PC-3 (cell line): ENCODE data around the gene RASL12.
"Not testable (repeated sequence)": the region's sequence is repeated elsewhere in the genome, so short reads cannot be mapped to it uniquely, and the experiment has no call there.

Source experiments
- EZH2 ChIP-seq: fragments of 300-600 bp; sonication (generic); IDR thresholded peaks from one replicate; pipeline ENCODE4 v1.6.1; 2017; ENCODE audit warnings: antibody characterized with exemption, mild to moderate bottlenecking, low read length; ENCODE audit not compliant: unreplicated experiment
- EZH2phosphoT487 ChIP-seq: fragments of 300-600 bp; sonication (generic); IDR thresholded peaks from 2 replicates; pipeline ENCODE4 v1.6.1; 2018; ENCODE audit warnings: mild to moderate bottlenecking, antibody characterized with exemption, low read length, borderline replicate concordance
- TF ChIP-seq, protein P1 (sequence below): fragments of 300-600 bp; sonication (generic); conservative IDR thresholded peaks from 2 replicates; pipeline ENCODE4 v1.5.1; 2017; ENCODE audit warnings: antibody characterized with exemption, low read depth, mild to moderate bottlenecking, low read length

DNA sequence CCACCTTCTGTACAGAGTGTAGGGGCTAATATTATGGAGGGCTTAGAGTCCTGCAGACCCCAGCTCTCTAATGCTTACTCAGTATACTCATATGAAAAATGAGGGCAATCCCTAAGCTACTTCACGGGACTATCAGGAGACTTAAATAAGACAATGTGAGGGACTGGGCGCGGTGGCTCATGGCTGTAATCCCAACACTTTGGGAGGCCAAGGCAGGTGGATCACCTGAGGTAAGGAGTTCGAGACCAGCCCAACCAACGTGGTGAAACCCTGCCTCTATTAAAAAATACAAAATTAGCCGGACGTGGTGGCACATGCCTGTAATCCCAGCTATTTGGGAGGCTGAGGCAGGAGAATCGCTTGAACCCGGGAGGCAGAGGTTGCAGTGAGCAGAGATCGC, 32.0 kb upstream of the RASL12 start:
- TF ChIP-seq, protein P1, sequence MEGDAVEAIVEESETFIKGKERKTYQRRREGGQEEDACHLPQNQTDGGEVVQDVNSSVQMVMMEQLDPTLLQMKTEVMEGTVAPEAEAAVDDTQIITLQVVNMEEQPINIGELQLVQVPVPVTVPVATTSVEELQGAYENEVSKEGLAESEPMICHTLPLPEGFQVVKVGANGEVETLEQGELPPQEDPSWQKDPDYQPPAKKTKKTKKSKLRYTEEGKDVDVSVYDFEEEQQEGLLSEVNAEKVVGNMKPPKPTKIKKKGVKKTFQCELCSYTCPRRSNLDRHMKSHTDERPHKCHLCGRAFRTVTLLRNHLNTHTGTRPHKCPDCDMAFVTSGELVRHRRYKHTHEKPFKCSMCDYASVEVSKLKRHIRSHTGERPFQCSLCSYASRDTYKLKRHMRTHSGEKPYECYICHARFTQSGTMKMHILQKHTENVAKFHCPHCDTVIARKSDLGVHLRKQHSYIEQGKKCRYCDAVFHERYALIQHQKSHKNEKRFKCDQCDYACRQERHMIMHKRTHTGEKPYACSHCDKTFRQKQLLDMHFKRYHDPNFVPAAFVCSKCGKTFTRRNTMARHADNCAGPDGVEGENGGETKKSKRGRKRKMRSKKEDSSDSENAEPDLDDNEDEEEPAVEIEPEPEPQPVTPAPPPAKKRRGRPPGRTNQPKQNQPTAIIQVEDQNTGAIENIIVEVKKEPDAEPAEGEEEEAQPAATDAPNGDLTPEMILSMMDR: not testable (repeated sequence)
- TF ChIP-seq EZH2phosphoT487, EZH2: not testable (repeated sequence)
